Measurements from ENCODE around the gene CDHR3. TPM values are rescaled to one million over a fixed set of nuclear protein-coding genes. Genes with fewer than 3 reads are reported as not detected.

The CDHR3 gene
- total and polyA plus RNA-seq, 4 donors, result 10.5 to 80.3 (median 36.0) TPM

GRCh38 chr7:106029451-106029850 is 66.4 kb downstream of the CDHR3 start:
- H3K27ac ChIP-seq (ENCODE audit: low read depth in 1 of 2, low read length in 1 of 2), result no peak overlapping the region
- no peaks in the 10 kb centered on the region for H3K36me3 ChIP-seq (ENCODE audit: control insufficient read depth in 4 of 4, insufficient read depth in 4 of 4, low read length in 4 of 4)
- no peak for ATAC-seq (ENCODE audit: insufficient read depth, low FRiP score)
- 26 to 38% methylated on average over 1 of the region's 1 CpG for WGBS, 2 donors
- no peak overlapping the region for H3K4me3 ChIP-seq
- peaks cover 0 to 4% (median 0%) of the 10 kb centered on the region in 4 donors for H3K9me3 ChIP-seq (ENCODE audit: control insufficient read depth in 4 of 4, insufficient read depth in 3 of 4, low read length in 3 of 4)
- no peak for TF ChIP-seq CTCF (IDR thresholded peaks at IDR 0.05; ENCODE audit: control extremely low read depth, extremely low read depth)
- H3K9ac ChIP-seq (ENCODE audit: insufficient read depth in 1 of 2, low read length in 2 of 2), result no peak overlapping the region
- H3K27me3 ChIP-seq (ENCODE audit: control insufficient read depth in 3 of 3, insufficient read depth in 3 of 3, low read length in 2 of 3), result no peaks in the 10 kb centered on the region
- H3K4me1 ChIP-seq (ENCODE audit: control insufficient read depth in 5 of 5, insufficient read depth in 5 of 5, low read length in 5 of 5), result peaks cover 0 to 17% (median 0%) of the 10 kb centered on the region in 5 donors
- DNase-seq, result no peak

- TF ChIP-seq CTCF (IDR thresholded peaks at IDR 0.05; ENCODE audit: control extremely low read depth, extremely low read depth), result no peak
- peaks cover 0 to 4% (median 0%) of the 10 kb centered on the region in 4 donors for H3K9me3 ChIP-seq (ENCODE audit: control insufficient read depth in 4 of 4, insufficient read depth in 3 of 4, low read length in 3 of 4)
- no peak overlapping the region for H3K9ac ChIP-seq (ENCODE audit: insufficient read depth in 1 of 2, low read length in 2 of 2)
- peaks cover 0 to 17% (median 0%) of the 10 kb centered on the region in 5 donors for H3K4me1 ChIP-seq (ENCODE audit: control insufficient read depth in 5 of 5, insufficient read depth in 5 of 5, low read length in 5 of 5)
- no peaks in the 10 kb centered on the region for H3K36me3 ChIP-seq (ENCODE audit: control insufficient read depth in 4 of 4, insufficient read depth in 4 of 4, low read length in 4 of 4)
- H3K4me3 ChIP-seq, result no peak overlapping the region
- no peak overlapping the region for H3K27ac ChIP-seq (ENCODE audit: low read depth in 1 of 2, low read length in 1 of 2)
- WGBS, 2 donors, result 97% methylated on average over 2 of the region's 2 CpGs
- no peaks in the 10 kb centered on the region for H3K27me3 ChIP-seq (ENCODE audit: control insufficient read depth in 3 of 3, insufficient read depth in 3 of 3, low read length in 2 of 3)
- DNase-seq (no peak), ATAC-seq (ENCODE audit: insufficient read depth, low FRiP score) (no peak)
Measured at GRCh38 chr7:106029941-106030340, 66.9 kb downstream of the CDHR3 start.

GRCh38 chr7:106031300-106032035 is 68.4 kb downstream of the CDHR3 start:
- Histone ChIP-seq H3K36me3 (ENCODE audit: control insufficient read depth in 4 of 4, insufficient read depth in 4 of 4, low read length in 4 of 4) (no peaks in the 10 kb centered on the region), H3K9ac (ENCODE audit: insufficient read depth in 1 of 2, low read length in 2 of 2) (no peak overlapping the region), H3K9me3 (ENCODE audit: control insufficient read depth in 4 of 4, insufficient read depth in 3 of 4, low read length in 3 of 4) (peaks cover 0 to 4% (median 0%) of the 10 kb centered on the region in 4 donors), H3K4me1 (ENCODE audit: control insufficient read depth in 5 of 5, insufficient read depth in 5 of 5, low read length in 5 of 5) (peaks cover 0 to 17% (median 0%) of the 10 kb centered on the region in 5 donors), H3K27me3 (ENCODE audit: control insufficient read depth in 3 of 3, insufficient read depth in 3 of 3, low read length in 2 of 3) (no peaks in the 10 kb centered on the region), H3K27ac (ENCODE audit: low read depth in 1 of 2, low read length in 1 of 2) (no peak overlapping the region), H3K4me3 (no peak overlapping the region)
- WGBS, 2 donors, result 15 to 22% methylated on average over 10 of the region's 10 CpGs
- no peak for TF ChIP-seq CTCF (IDR thresholded peaks at IDR 0.05; ENCODE audit: control extremely low read depth, extremely low read depth)
- ATAC-seq (ENCODE audit: insufficient read depth, low FRiP score) (no peak), DNase-seq (peak; percentile 62 to 86 (median 71))
